ENCODE results near the gene PLEKHA6.

PLEKHA6 gene

GRCh38 chr1:204359474-204360255 is at the start of gene PLEKHA6:
Gene PLEKHA6, minus strand, starts transcription at chr1:204359929. Its CDS starts 86,202 bp downstream, at chr1:204273727.
- no peak within 1 kb of the TSS for H3K27ac ChIP-seq

GRCh38 chr1:204409123-204409522 is 49.4 kb upstream of the PLEKHA6 start:
- TF ChIP-seq CTCF (conservative IDR thresholded peaks at IDR 0.05), result no peak
- no peak for TF ChIP-seq ZFX (IDR thresholded peaks at IDR 0.05)
- H3K27ac ChIP-seq, result peak overlapping the region; percentile 99; the same call in 1 of the 2 replicates

More at GRCh38 chr1:204359474-204360255, at the start of gene PLEKHA6:
- TF ChIP-seq CTCF (conservative IDR thresholded peaks at IDR 0.05) (no peak), ZFX (IDR thresholded peaks at IDR 0.05) (no peak)

- H3K27ac ChIP-seq, result no peak overlapping the region
- TF ChIP-seq ZFX (IDR thresholded peaks at IDR 0.05) (no peak), CTCF (conservative IDR thresholded peaks at IDR 0.05) (no peak)
Observed at GRCh38 chr1:204408602-204409001, 48.9 kb upstream of the PLEKHA6 start.

- no peak for TF ChIP-seq ZFX (IDR thresholded peaks at IDR 0.05)
- no peak for TF ChIP-seq CTCF (conservative IDR thresholded peaks at IDR 0.05)
- no peak overlapping the region for H3K27ac ChIP-seq
Observed at GRCh38 chr1:204408074-204408507, 48.4 kb upstream of the PLEKHA6 start.

GRCh38 chr1:204407295-204407971 is 47.7 kb upstream of the PLEKHA6 start:
- TF ChIP-seq ZFX (IDR thresholded peaks at IDR 0.05) (no peak), CTCF (conservative IDR thresholded peaks at IDR 0.05) (no peak)
- no peak overlapping the region for H3K27ac ChIP-seq

GRCh38 chr1:204406621-204407020 is 46.9 kb upstream of the PLEKHA6 start:
- no peak for TF ChIP-seq CTCF (conservative IDR thresholded peaks at IDR 0.05)
- no peak for TF ChIP-seq ZFX (IDR thresholded peaks at IDR 0.05)
- H3K27ac ChIP-seq, result 0 out of 2 replicates have a peak overlapping the region, but pooled peaks have one; percentile 22

- TF ChIP-seq CTCF (conservative IDR thresholded peaks at IDR 0.05), result no peak
- H3K27ac ChIP-seq, result no peak overlapping the region
Observed at GRCh38 chr1:204405988-204406387, 46.3 kb upstream of the PLEKHA6 start.
